ENCODE measurements around the gene MRPL38.

DNA sequence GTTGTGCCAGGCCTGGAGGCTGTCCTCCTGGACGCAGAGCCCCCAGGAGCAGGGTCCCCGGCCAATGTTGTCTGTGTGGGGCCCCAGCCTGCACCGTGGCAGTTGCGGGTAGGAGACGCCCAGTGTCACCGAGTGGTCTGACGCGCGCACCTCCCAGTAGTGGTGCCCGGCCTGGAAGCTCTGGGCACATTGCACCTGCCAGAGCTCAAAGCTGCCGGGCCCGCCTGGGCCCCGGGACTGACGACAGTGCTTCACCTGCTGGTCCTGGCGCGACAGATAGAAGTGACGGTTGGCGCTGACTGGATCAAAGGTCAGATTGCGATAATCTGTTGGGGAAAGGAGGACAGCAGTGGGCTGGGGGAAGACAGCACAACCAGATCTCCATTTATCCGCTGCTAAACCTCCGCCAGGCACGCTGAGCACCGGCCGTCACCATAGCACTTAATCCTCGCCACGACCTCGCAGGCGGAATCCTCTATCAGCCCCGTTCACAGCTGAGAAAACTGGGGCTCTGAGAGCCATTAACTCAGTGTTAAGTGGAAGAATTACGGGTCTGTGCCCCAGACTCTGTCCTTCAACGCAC lies 13.6 kb downstream of the MRPL38 start:
- TF ChIP-seq, protein P1, sequence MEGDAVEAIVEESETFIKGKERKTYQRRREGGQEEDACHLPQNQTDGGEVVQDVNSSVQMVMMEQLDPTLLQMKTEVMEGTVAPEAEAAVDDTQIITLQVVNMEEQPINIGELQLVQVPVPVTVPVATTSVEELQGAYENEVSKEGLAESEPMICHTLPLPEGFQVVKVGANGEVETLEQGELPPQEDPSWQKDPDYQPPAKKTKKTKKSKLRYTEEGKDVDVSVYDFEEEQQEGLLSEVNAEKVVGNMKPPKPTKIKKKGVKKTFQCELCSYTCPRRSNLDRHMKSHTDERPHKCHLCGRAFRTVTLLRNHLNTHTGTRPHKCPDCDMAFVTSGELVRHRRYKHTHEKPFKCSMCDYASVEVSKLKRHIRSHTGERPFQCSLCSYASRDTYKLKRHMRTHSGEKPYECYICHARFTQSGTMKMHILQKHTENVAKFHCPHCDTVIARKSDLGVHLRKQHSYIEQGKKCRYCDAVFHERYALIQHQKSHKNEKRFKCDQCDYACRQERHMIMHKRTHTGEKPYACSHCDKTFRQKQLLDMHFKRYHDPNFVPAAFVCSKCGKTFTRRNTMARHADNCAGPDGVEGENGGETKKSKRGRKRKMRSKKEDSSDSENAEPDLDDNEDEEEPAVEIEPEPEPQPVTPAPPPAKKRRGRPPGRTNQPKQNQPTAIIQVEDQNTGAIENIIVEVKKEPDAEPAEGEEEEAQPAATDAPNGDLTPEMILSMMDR (conservative IDR thresholded peaks at IDR 0.05): no peak
- no peak for TF ChIP-seq ZFX (IDR thresholded peaks at IDR 0.05)
